Measurements from ENCODE around the gene SHROOM4. TPM values are rescaled to one million over a fixed set of nuclear protein-coding genes. Genes with fewer than 3 reads are reported as not detected.

Gene SHROOM4
- total RNA-seq, 1 experiment from 2014 or later: not detected

DNA sequence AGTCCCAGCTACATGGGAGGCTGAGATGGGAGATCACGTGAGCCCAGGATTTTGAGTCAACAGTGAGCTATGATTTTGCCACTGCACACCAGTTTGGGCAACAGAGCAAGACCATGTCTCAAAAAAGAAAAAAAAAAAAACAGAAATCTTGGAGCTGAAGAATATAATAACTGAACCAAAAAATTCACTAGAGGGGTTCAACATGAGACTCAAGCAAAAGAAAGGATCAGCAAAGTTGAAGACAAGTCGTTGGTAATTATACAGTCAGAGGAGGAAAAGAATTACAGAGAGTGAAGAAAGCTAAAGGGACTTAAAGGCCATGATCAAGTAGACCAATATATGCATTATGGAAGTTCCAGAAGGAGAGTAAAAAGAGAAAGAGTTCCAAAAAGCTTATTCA lies 26.9 kb downstream of the SHROOM4 start:
- DNase-seq (ENCODE audit: low read depth): no peak

DNA sequence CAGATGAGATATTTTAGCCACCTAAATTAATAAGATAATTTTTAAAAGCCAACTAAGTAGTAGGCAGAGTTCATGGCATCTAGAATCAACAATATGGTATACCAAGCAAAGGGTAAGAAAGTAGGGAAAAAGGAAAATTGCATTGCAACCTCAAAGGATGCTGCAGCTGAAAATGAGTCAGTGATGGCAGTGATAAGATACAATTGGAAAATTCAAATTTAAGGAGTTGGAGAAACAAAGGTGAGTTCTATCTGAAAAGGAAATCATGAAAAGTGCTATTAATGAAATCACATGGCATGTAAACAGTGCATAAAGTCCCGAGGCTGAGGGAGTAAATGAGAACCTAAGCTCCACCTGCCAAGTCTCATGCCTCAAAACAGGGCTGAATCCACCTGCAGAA lies 33.9 kb downstream of the SHROOM4 start:
- no peak for DNase-seq (ENCODE audit: low read depth)

GRCh38 chrX:50779694-50780093 lies 34.3 kb downstream of the SHROOM4 start:
- DNase-seq (ENCODE audit: low read depth): no peak

GRCh38 chrX:50778272-50778671 lies 35.7 kb downstream of the SHROOM4 start:
- DNase-seq (ENCODE audit: low read depth): no peak

DNA sequence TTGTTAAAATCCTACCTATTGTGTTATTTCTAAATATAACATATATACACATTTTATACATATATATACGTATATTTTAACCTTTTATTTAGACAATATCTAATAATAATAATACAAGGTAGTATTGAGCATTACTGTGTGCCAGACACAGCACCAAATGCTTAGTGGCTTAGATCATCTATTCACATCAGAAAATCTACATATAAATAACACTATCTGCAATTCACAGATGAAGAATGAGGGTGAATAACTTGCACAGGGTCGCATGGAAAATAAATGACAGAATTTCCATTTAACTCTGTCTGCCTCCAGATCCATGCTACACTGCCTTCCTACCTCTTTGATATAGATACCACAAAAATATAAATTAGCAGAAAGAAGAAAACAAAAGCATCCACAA lies 37.7 kb downstream of the SHROOM4 start:
- DNase-seq (ENCODE audit: low read depth): no peak

DNA sequence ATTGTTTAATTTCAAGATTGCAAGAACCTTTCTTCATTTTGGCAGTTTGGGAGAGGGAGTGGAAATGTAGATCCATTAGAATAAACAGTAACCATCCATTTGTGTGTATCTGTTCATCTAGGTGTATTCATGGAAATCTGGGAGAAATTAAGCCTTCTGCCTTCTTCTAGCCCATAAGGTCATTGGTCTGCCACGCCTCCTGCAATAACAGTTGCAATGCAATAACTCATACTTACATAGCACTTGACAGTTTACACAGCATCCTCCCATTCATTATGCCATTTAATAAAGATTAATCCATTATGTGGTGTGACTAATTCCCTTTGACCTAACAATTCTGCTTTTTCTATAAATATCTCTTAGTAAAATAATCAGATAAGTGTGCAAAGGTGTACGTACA lies 42.6 kb downstream of the SHROOM4 start:
- no peak for DNase-seq (ENCODE audit: low read depth)

DNA sequence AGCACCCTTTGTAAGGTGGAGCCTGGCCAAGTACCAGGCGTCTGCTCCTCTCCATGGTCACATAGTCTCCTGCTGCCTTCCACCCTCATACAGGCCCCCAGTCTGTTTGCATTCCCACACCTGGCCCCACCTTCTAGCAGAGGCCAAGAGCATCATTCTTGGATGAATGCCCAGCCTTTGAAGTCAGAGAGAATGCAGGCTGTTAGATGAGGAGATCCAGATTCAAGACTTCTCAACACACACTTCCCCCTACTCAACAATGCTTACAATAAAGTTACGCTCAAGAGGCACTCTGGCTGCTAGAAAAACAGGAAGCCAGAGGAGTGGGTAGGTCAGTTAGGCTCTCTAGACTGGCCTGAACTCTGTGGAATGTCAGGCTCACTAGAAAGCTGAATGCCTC lies 43.3 kb downstream of the SHROOM4 start:
- no peak for DNase-seq (ENCODE audit: low read depth)

GRCh38 chrX:50769389-50770063 lies 44.5 kb downstream of the SHROOM4 start:
- DNase-seq (ENCODE audit: low read depth): no peak

DNA sequence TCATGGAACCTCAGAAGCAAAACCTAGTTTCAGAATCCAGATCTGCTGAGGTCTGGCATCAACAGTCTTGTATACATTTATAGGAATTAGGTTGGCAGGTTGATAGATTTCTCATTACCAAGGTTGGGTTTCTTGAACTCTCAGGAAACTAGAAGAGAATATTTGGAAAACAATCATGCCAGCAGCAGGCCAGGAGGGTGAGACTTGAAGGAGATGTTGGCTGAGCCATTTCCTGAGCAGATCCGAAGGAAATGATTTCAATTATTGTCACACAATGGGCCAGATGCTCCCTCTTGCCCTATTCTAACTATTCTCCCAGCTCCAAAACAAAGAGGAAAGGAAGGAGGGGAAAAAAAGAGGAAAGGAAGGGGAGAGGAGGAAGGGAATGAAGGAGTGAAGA lies 45.2 kb downstream of the SHROOM4 start:
- no peak for DNase-seq (ENCODE audit: low read depth)

- DNase-seq (ENCODE audit: low read depth): no peak
Measured at GRCh38 chrX:50765986-50766385, 48.0 kb downstream of the SHROOM4 start.

DNA sequence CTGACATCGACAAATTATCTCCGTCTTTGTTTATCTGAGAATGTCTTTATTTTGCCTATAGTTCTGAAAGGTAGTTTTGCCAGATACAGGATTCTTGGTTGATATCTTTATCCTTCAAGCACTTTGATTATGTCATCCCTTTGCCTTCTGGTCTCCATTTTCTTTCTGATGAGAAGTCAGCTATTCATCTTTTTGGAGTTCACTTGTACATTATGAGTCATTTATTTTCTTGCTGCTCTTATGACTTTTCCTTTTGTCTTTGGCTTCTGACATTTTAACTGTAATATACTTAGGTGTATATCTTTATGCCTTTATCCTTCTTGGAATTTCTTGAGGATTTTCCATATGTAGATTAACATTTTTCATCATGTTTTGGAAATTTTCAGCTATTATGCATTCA lies 51.4 kb downstream of the SHROOM4 start:
- DNase-seq (ENCODE audit: low read depth): no peak

DNA sequence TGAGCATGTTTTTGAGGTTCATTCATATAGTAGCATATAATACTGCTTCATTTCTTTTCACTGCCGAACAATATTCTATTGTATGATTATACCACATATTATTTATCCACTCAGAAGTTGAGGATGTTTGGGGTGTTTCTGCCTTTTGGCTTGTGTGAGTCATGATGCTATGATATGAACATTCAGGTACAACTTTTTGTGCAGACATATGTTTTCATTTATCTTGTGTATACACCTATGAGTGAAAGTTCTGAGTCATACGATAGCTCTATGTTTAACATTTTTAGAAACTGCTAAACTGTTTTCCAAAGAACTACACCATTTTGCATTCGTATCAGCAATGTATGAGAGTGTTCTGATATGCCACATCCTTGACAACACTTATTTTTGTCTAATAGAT lies 57.7 kb downstream of the SHROOM4 start:
- no peak for DNase-seq (ENCODE audit: low read depth)

- DNase-seq (ENCODE audit: low read depth): no peak
Measured at GRCh38 chrX:50751091-50751490, 62.9 kb downstream of the SHROOM4 start.

DNA sequence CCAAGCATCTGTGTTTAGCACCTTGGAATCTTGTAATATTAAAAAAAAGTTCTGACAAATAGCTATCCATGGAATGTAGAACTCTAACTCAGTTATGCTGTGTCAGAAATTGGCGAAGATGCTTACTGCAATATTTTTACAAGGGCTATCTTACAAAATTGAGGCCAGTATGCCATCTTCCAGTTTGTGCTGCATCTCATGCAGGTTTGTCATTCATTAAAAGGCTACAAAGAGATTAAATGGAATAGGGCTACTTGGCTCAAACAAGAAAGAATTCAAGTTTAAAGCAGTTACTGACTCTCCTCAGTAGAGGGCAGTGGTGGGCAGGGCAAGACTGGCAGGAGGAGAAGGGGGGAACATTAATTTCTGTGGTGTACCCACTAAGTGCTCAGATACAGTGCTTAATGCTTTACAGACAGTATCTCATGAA lies 66.5 kb downstream of the SHROOM4 start:
- DNase-seq (ENCODE audit: low read depth): no peak

DNA sequence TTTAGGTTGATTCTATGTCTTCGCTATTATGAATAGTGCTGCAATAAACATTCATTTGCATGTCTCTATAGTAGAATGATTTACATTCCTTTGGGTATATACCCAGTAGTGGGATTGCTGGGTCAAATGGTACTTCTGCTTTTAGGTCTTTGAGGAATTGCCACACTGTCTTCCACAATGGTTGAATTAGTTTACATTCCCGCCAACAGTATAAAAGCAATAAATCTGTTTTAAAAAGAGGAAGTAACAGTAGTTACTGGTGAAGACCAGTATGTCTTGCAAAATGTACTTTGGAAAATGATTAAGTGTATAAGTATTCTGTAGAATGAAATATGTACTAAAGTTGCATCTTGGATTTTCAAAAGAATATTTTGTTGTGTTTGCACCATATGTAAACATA lies 77.3 kb downstream of the SHROOM4 start:
- no peak for DNase-seq (ENCODE audit: low read depth)

DNA sequence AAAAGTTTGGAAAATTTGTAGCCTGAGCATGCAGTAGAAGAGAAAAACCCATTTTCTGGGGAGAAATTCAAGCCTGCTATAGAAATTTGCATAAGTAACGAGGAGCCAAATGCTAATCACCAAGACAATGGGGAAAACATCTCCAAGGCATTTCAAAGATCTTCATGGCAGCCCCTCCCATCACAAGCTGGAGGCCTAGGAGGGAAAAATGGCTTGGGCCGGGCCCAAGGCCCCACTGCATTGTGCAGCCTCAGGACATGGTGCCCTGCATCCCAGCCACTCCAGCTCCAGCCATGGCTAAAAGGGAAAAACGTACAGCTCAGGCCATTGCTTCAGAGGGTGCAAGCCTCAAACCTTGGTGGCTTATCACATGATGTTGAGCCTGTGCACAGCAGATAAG lies 87.7 kb downstream of the SHROOM4 start:
- DNase-seq (ENCODE audit: low read depth): no peak

DNA sequence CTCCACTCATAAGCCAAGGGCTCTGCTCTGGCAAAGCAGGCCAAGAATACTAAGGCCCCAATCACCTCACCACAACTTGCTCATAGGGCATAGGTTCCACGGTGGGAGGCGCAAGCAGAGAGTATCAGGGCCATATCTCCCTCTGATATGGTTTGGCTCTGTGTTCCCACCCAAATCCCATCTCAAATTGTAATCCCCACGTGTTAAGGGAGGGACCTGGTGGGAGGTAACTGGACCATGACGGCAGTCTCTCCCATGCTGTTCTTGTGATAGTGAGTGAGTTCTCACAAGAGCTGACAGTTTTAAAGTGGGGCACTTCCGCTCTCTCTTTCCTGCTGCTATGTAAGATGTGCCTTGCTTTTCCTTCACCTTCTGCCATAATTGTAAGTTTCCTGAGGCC lies 88.7 kb downstream of the SHROOM4 start:
- no peak for DNase-seq (ENCODE audit: low read depth)

- DNase-seq (ENCODE audit: low read depth): no peak
Measured at GRCh38 chrX:50723006-50723405, 91.0 kb downstream of the SHROOM4 start.

DNA sequence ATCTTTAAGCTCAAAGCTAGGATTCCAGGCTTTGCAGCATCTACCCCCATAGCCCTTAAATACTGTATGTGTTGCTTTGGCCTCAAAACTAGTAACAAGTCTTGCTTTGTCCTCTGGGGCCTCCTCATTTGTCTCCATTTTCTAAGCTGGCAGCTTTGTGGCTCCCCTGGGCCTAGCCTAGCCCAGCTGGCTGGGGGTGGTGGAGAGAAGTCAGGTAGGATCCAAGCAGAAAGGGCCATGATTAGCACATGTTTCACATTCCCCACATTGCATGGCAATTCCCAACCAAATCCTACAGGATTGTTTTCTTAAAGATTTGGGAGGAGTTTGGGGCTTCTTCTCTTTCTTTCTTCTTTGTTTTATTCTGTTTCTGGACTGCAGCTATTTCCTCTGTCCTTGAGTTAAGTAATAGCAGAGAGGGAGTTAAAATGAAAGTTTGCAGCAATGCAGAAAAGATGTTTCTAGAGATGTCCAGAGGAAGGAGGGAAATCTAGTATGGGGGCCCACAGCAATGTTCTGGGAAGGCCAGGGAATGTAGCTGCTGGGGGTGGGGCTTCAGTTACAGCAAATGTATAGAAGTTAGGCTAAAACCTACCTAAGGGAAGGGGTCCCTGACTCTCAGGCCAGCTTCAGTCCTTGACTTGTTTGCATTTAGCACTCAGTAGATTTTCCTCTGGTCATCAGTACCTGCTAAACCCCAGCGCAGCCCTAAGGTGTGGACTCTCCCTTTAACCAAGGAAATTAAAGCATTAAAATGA lies 92.1 kb downstream of the SHROOM4 start:
- DNase-seq (ENCODE audit: low read depth): no peak

DNA sequence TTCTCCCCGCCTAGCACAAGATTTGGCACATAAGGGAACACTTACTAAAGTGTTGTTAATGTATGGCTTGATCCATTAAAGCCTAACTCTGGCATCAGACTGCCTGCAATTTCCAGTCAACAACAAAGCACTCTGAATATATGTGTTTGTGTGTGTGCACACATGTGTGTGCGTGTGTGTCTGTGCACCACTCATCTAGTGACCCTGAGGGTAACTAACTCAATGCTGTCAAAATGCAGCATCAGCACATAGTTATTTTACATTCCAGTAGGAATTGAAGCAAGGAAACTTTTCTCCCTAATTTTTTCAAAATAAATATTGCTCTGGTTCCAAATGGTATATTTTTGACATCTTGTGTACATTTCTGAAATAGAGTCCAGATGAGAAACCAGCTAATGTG lies 94.4 kb downstream of the SHROOM4 start:
- DNase-seq (ENCODE audit: low read depth): no peak

DNA sequence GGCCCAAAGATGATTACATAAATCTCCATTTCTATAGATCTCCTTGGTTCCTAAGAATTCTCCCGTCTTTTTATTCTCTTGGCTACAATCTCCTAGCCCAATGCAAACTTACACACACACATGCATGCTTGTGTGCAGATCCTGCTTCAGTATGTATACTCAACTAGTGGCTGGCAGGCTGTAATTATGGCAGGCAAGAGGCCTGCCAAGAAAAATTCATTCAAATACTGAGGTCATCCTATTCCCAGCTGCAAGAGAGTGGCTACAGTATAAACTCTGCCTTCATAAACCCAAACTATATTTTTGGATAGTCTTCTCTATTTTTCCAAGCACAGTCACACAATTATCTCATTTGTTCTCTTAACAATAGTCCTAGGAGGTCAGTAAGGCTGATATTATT lies 95.2 kb downstream of the SHROOM4 start:
- no peak for DNase-seq (ENCODE audit: low read depth)

DNA sequence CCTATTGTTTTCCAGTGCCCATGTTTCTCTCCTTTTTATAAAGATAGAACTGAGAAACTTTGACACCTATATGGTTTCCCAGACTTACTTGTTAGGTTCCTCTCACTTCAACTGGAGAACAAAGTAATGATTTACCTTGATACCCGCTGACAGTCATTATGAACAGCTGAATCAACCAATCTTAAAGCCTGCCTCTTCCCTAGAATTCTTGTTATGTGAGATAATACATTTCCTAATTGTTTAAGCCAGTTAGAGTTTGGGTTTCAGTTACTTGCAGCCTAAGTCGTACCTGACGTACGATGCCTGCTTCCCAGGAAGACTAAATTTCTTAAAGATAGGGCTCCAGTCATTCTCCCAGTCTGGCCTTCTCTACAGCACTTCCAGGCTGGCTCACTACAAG lies 97.3 kb downstream of the SHROOM4 start:
- DNase-seq (ENCODE audit: low read depth): no peak

DNA sequence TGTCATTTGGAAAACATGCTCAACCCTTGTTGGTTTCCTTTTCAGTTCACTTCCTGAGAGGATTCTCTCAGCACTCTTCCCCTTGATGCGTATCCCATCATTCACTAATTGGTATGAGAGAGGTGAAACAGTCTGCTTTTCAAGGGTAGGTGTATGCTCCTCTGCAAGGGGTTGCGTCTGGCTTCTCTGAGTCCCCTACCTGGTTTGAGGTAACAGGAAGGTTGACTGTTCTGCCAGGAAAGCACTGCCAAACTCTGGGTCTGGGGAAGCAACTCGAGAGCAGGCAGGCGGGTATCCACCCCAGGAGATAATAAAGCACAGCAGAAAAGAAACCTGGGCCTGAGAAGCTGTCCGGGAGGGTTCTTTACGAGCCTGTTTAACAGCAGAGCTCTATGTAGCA lies 101.2 kb downstream of the SHROOM4 start:
- DNase-seq (ENCODE audit: low read depth): no peak

Measured in LHCN-M2 (cell line).